Measurements from ENCODE around the gene CHCHD6. TPM values are rescaled to one million over a fixed set of nuclear protein-coding genes. Genes with fewer than 3 reads are reported as not detected.
A peak's percentile ranks its signal among the peaks of the same experiment; 100 is the strongest.

Gene CHCHD6
- total RNA-seq, 1 experiment from 2014 or later: 36.3 TPM

DNA sequence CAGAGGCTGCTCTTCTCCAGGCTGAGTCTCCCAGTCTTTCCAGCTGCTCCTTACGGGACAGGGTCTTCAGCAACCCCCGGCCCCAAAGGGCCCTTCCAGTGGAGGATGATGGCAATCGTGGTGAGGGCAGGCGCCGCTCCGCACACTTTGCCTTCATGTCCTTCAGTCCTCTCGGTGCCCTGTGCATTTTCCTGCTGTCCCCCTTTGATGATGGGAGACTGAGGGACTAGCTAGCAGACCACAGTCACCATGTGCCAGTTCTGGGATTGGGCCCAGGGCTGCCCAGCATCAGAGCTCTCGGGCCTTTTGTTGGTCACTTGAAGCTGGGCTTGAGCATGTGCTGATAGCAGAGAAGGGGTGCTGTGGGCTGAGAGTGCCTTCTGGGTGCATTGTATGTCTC lies 40.3 kb upstream of the CHCHD6 start:
- no peak overlapping the region for H3K27ac ChIP-seq (ENCODE audit: low read depth, low read length)
- intact Hi-C loops (cut with micrococcal nuclease): loop anchor here (10.0 kb wide), 1 partner anchor 139 kb away; the partner anchor contains the start of gene CHST13
- TF ChIP-seq EGR1 (IDR thresholded peaks at IDR 0.05; ENCODE audit: low read depth) (no peak), SIN3A (IDR thresholded peaks at IDR 0.05; ENCODE audit: low read depth) (no peak), CEBPB (IDR thresholded peaks at IDR 0.05; ENCODE audit: low read depth) (no peak), POLR2AphosphoS5 (IDR thresholded peaks at IDR 0.05; ENCODE audit: low read depth, low read length) (no peak), SP1 (IDR thresholded peaks at IDR 0.05; ENCODE audit: low read depth) (no peak), EZH2phosphoT487 (IDR thresholded peaks at IDR 0.05; ENCODE audit: borderline replicate concordance) (no peak)
- no peak overlapping the region for H3K9ac ChIP-seq (ENCODE audit: low read length)
- H3K79me2 ChIP-seq (ENCODE audit: insufficient read depth, low read length): no peaks in the 10 kb centered on the region
- H3K4me1 ChIP-seq (ENCODE audit: control insufficient read depth in 1 of 2, insufficient read depth in 2 of 2, low read length in 2 of 2): no peaks in the 10 kb centered on the region
- ATAC-seq (no peak), DNase-seq (ENCODE audit: low read depth, low spot score) (no peak)
- H4K20me1 ChIP-seq (ENCODE audit: insufficient read depth): no peaks in the 10 kb centered on the region
- ChIA-PET RAD21 (ENCODE audit: low non-redundant PET in 1 of 2, low total read pairs in 2 of 2, uncharacterized antibody in 2 of 2, unreplicated experiment in 2 of 2) (no interaction called here), POLR2A (no interaction called here), CTCF (no interaction called here)
- H3K9me3 ChIP-seq (ENCODE audit: control insufficient read depth in 1 of 2, insufficient read depth in 1 of 2, low read depth in 1 of 2, low read length in 2 of 2): peaks cover 0 to 10% of the 10 kb centered on the region in 2 experiments; a peak in 1 of 4 replicates
- H3K4me2 ChIP-seq (ENCODE audit: low read length): no peak overlapping the region
- H3K4me3 ChIP-seq (replicated peaks in 1 of 2; ENCODE audit: low read depth in 1 of 2, low read length in 2 of 2): no peak overlapping the region
- H2AFZ ChIP-seq (ENCODE audit: low read depth, low read length, poor library complexity, severe bottlenecking): no peak overlapping the region
- H3K27me3 ChIP-seq (ENCODE audit: insufficient read depth, low read length): no peaks in the 10 kb centered on the region
- H3K9me2 ChIP-seq (ENCODE audit: insufficient read depth): no peaks in the 10 kb centered on the region
- BruUV-seq (replicated peaks): no TSS peak
- H3K36me3 ChIP-seq (ENCODE audit: control insufficient read depth in 1 of 2, insufficient read depth in 2 of 2, low read length in 2 of 2): no peaks in the 10 kb centered on the region

DNA sequence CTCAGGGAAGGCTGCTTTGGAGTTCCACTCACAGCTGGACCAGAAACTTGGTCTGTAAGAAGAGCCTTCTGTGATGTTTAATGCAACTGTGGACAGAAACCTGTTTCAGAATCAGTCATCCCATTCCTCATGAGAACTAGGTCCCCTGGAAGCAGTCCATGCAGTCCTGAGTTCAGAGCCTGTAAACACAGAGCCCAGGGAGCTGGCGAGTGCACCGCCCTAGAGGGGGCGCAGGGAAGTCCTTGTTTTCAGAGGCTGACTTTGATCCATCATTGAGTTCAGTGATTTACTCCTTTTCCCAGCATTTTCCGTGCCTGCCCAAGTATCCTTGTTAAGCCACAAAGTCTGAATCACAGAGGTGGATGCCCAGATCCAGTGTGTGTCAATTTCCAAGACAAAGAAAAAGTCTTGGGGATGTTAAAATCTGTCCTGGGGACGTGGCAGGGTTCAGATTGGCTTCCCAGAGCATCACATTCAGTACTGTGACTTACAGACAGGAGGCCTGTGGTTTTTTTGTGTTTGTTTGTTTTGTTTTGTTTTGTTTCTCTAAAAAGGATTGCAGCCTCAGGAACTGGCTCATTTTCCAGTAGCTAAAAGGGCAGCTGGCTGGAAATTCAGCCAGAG lies 39.3 kb upstream of the CHCHD6 start:
- DNase-seq (ENCODE audit: low read depth, low spot score) (no peak), ATAC-seq (peak; percentile 72)
- no peak overlapping the region for H3K4me2 ChIP-seq (ENCODE audit: low read length)
- H3K9me3 ChIP-seq (ENCODE audit: control insufficient read depth in 1 of 2, insufficient read depth in 1 of 2, low read depth in 1 of 2, low read length in 2 of 2): peaks cover 0 to 10% of the 10 kb centered on the region in 2 experiments; a peak in 1 of 4 replicates
- H2AFZ ChIP-seq (ENCODE audit: low read depth, low read length, poor library complexity, severe bottlenecking): no peak overlapping the region
- no peaks in the 10 kb centered on the region for H3K9me2 ChIP-seq (ENCODE audit: insufficient read depth)
- TF ChIP-seq, protein P1, sequence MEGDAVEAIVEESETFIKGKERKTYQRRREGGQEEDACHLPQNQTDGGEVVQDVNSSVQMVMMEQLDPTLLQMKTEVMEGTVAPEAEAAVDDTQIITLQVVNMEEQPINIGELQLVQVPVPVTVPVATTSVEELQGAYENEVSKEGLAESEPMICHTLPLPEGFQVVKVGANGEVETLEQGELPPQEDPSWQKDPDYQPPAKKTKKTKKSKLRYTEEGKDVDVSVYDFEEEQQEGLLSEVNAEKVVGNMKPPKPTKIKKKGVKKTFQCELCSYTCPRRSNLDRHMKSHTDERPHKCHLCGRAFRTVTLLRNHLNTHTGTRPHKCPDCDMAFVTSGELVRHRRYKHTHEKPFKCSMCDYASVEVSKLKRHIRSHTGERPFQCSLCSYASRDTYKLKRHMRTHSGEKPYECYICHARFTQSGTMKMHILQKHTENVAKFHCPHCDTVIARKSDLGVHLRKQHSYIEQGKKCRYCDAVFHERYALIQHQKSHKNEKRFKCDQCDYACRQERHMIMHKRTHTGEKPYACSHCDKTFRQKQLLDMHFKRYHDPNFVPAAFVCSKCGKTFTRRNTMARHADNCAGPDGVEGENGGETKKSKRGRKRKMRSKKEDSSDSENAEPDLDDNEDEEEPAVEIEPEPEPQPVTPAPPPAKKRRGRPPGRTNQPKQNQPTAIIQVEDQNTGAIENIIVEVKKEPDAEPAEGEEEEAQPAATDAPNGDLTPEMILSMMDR (IDR thresholded peaks at IDR 0.05 in 2 of 3, conservative IDR thresholded peaks at IDR 0.05 in 1 of 3; ENCODE audit: borderline replicate concordance in 1 of 3, insufficient read depth in 1 of 3, low read depth in 2 of 3, low read length in 2 of 3): peak in 2 of 3 experiments; percentile 25 to 40; a peak in 3 of 6 replicates
- TF ChIP-seq POLR2A (IDR thresholded peaks at IDR 0.05; ENCODE audit: borderline replicate concordance, extremely low read depth, insufficient read depth, insufficient read length): no peak
- no peaks in the 10 kb centered on the region for H3K27me3 ChIP-seq (ENCODE audit: insufficient read depth, low read length)
- no peak overlapping the region for H3K4me3 ChIP-seq (replicated peaks in 1 of 2; ENCODE audit: low read depth in 1 of 2, low read length in 2 of 2)
- no peaks in the 10 kb centered on the region for H3K36me3 ChIP-seq (ENCODE audit: control insufficient read depth in 1 of 2, insufficient read depth in 2 of 2, low read length in 2 of 2)
- H3K9ac ChIP-seq (ENCODE audit: low read length): no peak overlapping the region
- H3K79me2 ChIP-seq (ENCODE audit: insufficient read depth, low read length): no peaks in the 10 kb centered on the region
- no peaks in the 10 kb centered on the region for H4K20me1 ChIP-seq (ENCODE audit: insufficient read depth)
- intact Hi-C loops (cut with micrococcal nuclease): loop anchor here (10.0 kb wide), 1 partner anchor 140 kb away; the partner anchor contains the start of gene CHST13
- no peak overlapping the region for H3K27ac ChIP-seq (ENCODE audit: low read depth, low read length)
- ChIA-PET CTCF (no interaction called here), RAD21 (ENCODE audit: low non-redundant PET in 1 of 2, low total read pairs in 2 of 2, uncharacterized antibody in 2 of 2, unreplicated experiment in 2 of 2) (no interaction called here), POLR2A (no interaction called here)
- no TSS peak for BruUV-seq (replicated peaks)
- H3K4me1 ChIP-seq (ENCODE audit: control insufficient read depth in 1 of 2, insufficient read depth in 2 of 2, low read length in 2 of 2): no peaks in the 10 kb centered on the region

All from HCT116 (cell line).